Liver (tissue), 3 donors: ENCODE measurements around the gene POLD3.

Experiments used
- ATF3 ChIP-seq: IDR thresholded peaks from 2 replicates; pipeline ENCODE4 v1.6.1; 2016; ENCODE audit warnings: antibody characterized with exemption
- CTCF ChIP-seq: fragments of 150-350 bp; IDR thresholded peaks from 2 replicates; pipeline ENCODE4 v1.5.1; 2017; ENCODE audit warnings: improper control_type of control experiment, low read depth, low read length; ENCODE audit not compliant: missing input control
- FOXA1 ChIP-seq: IDR thresholded peaks from 2 replicates; pipeline ENCODE4 v1.6.1; 2016; ENCODE audit warnings: antibody characterized with exemption
- GABPA ChIP-seq, 2 donors: IDR thresholded peaks in 1 of 2; conservative IDR thresholded peaks in 1 of 2; 2 replicates each; pipeline ENCODE4 v1.6.1; 2016; ENCODE audit warnings: antibody characterized with exemption in 2 of 2, mild to moderate bottlenecking in 1 of 2, moderate library complexity in 1 of 2
- JUND ChIP-seq, 2 donors: IDR thresholded peaks; 2 replicates each; pipeline ENCODE4 v1.6.1; 2016; ENCODE audit warnings: antibody characterized with exemption in 2 of 2
- MAX ChIP-seq: IDR thresholded peaks from 2 replicates; pipeline ENCODE4 v1.6.1; 2016; ENCODE audit warnings: antibody characterized with exemption
- RXRA ChIP-seq, 2 donors: IDR thresholded peaks; 2 replicates each; pipeline ENCODE4 v1.6.1; 2017 to 2018; ENCODE audit warnings: antibody characterized with exemption in 2 of 2, mild to moderate bottlenecking in 1 of 2
- TAF1 ChIP-seq: conservative IDR thresholded peaks from 2 replicates; pipeline ENCODE4 v1.6.1; 2016; ENCODE audit warnings: antibody characterized with exemption, mild to moderate bottlenecking
- YY1 ChIP-seq: IDR thresholded peaks from 2 replicates; pipeline ENCODE4 v1.6.1; 2016; ENCODE audit warnings: antibody characterized with exemption, mild to moderate bottlenecking
- donor health status: healthy.
- donor health status: healthy.

- peak; percentile 28 for TF ChIP-seq CTCF
- TF ChIP-seq FOXA1, result no peak
- TF ChIP-seq GABPA (IDR thresholded peaks at IDR 0.05 in 1 of 2, conservative IDR thresholded peaks at IDR 0.05 in 1 of 2), result no peak
- no peak for TF ChIP-seq TAF1
- no peak for TF ChIP-seq JUND (IDR thresholded peaks at IDR 0.05)
- TF ChIP-seq YY1, result no peak
- no peak for TF ChIP-seq RXRA (IDR thresholded peaks at IDR 0.05)
- TF ChIP-seq ATF3, result no peak
- TF ChIP-seq MAX, result no peak
Observed at GRCh38 chr11:74683279-74683871, 91.0 kb downstream of the POLD3 start.
